ENCODE data around the gene FOSL2.
A peak's percentile ranks its signal among the peaks of the same experiment; 100 is the strongest.

The FOSL2 gene

GRCh38 chr2:28375742-28376631 lies 16.7 kb upstream of the FOSL2 start:
- DNase-seq: no peak

GRCh38 chr2:28377195-28377816 lies 15.4 kb upstream of the FOSL2 start:
- DNase-seq: no peak

GRCh38 chr2:28377984-28378678 lies 14.5 kb upstream of the FOSL2 start:
- no peak for DNase-seq

GRCh38 chr2:28378679-28379584 lies 13.7 kb upstream of the FOSL2 start:
- no peak for DNase-seq

GRCh38 chr2:28380219-28380618 lies 12.4 kb upstream of the FOSL2 start:
- DNase-seq: no peak

- DNase-seq: no peak
Measured at GRCh38 chr2:28381225-28382180, 11.2 kb upstream of the FOSL2 start.

- no peak for DNase-seq
Measured at GRCh38 chr2:28382755-28383154, 9.9 kb upstream of the FOSL2 start.

- DNase-seq: no peak
Measured at GRCh38 chr2:28387082-28387960, 5.3 kb upstream of the FOSL2 start.

GRCh38 chr2:28389399-28390240 lies 3.0 kb upstream of the FOSL2 start:
- no peak for DNase-seq

- no peak for DNase-seq
Measured at GRCh38 chr2:28390241-28390745, 2.4 kb upstream of the FOSL2 start.

- DNase-seq: no peak
Measured at GRCh38 chr2:28390746-28391563, 1.7 kb upstream of the FOSL2 start.

- no peak for DNase-seq
Measured at GRCh38 chr2:28391564-28392296, 928 bp upstream of the FOSL2 start.

GRCh38 chr2:28393114-28393836 lies 617 bp downstream of the FOSL2 start:
- DNase-seq: peak; percentile 36 to 52

- DNase-seq: no peak
Measured at GRCh38 chr2:28394331-28394877, 1.7 kb downstream of the FOSL2 start.

GRCh38 chr2:28394997-28395333 lies 2.3 kb downstream of the FOSL2 start:
- no peak for DNase-seq

- DNase-seq: peak; percentile 22 to 73
Measured at GRCh38 chr2:28395334-28396061, 2.8 kb downstream of the FOSL2 start.
